ENCODE results near the gene CCDC47. TPM values are rescaled to one million over a fixed set of nuclear protein-coding genes. Genes with fewer than 3 reads are reported as not detected.
A peak's percentile ranks its signal among the peaks of the same experiment; 100 is the strongest.

Gene CCDC47
- total RNA-seq, 1 donor from 2014 or later = 55.9 TPM

DNA sequence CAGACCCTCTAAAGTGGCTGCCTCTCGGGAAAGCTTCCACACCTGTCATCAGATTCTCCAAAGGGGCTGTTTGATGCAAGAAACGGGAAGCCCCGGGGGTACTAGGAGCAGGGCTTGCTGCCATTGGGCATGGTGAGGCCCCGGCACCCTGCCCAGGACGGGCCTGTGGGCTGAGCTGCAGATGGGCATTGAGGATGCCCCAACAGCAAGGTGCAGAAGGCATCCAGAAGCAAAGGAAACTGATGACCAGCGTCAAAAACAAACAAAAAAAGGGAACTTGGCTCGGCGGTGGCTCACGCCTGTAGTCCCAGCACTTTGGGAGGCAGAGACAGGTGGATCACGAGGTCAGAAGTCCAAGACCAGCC is 72.0 kb downstream of the CCDC47 start:
- DNase-seq (ENCODE audit: low spot score in 2 of 2, unreplicated experiment in 2 of 2) = no peak
- no peaks in the 10 kb centered on the region for H3K27me3 Mint-ChIP-seq (ENCODE audit: low read depth)
- peaks cover 4% of the 10 kb centered on the region for H3K36me3 Mint-ChIP-seq
- H3K27ac Mint-ChIP-seq = peak overlapping the region; percentile 72
- no peak for TF ChIP-seq CTCF (IDR thresholded peaks at IDR 0.05; ENCODE audit: unreplicated experiment)
- no peaks in the 10 kb centered on the region for H3K9me3 Mint-ChIP-seq
- peaks cover 22% of the 10 kb centered on the region for H3K4me1 Mint-ChIP-seq
- peak overlapping the region; percentile 65 for H3K4me3 Mint-ChIP-seq

DNA sequence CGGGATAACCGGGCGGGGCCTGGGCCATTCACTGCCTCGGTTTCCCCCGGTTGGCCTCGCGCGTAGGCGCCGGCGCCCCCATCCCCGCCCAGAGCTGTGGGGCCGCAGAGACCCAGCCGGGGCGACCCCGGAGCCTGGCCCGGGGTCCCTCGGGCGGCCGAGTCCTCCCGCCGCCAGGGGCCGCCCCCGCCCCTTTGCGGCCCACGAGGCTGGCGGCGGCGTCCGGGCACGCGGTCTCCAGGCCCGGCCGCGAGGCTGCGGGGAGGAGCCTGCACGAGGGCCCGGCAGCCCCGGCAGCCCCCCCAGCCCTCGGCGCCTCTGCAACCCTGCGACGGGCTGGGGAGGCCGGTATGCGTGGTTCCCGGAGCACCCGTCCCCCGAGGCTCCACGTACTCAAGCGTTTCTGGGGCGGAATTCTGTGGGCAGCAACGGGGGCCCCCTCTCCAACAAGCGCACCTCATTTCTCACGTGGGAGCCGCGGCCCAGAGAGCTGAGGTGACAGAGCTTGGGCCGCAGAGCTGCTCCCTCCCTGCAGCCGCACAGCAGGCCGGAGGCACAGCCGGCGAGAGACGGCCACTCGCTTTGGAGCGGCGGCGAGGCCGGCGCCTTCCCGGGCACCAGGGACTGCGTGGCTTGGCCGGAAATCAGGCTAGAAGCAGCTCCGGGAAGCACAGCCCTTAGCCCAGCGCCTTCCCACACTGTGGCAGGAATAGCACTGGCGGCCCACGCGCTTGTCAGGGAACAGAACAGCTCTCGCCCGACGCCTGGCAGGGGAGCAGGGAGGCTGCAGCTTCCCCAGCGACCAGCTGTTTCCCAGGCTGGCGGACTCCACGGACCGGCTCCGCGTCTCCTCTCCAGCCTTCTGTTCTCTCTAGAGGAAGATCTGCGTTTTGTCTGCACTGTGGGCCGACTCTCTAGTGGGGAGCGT is 72.6 kb downstream of the CCDC47 start:
- Mint-ChIP-seq H3K4me3 (peak overlapping the region; percentile 65), H3K36me3 (peaks cover 4% of the 10 kb centered on the region), H3K4me1 (peaks cover 22% of the 10 kb centered on the region), H3K9me3 (no peaks in the 10 kb centered on the region), H3K27ac (peak overlapping the region; percentile 72), H3K27me3 (ENCODE audit: low read depth) (no peaks in the 10 kb centered on the region)
- no peak for TF ChIP-seq CTCF (IDR thresholded peaks at IDR 0.05; ENCODE audit: unreplicated experiment)
- DNase-seq (ENCODE audit: low spot score in 2 of 2, unreplicated experiment in 2 of 2) = peak in 1 of 2 experiments; percentile 50

GRCh38 chr17:63699638-63700527 is 73.5 kb downstream of the CCDC47 start, which contains the start of gene LIMD2:
TSS of gene LIMD2 (minus strand) at chr17:63700125. CDS start at chr17:63699298, 827 bp downstream.
- H3K27me3 Mint-ChIP-seq (ENCODE audit: low read depth) = no peaks in the 10 kb centered on the region
- H3K27ac Mint-ChIP-seq = peak within 1 kb of the TSS; percentile 72
- TF ChIP-seq CTCF (IDR thresholded peaks at IDR 0.05; ENCODE audit: unreplicated experiment) = no peak
- peaks cover 22% of the 10 kb centered on the region for H3K4me1 Mint-ChIP-seq
- H3K9me3 Mint-ChIP-seq = no peaks in the 10 kb centered on the region
- H3K36me3 Mint-ChIP-seq = peaks cover 4% of the 10 kb centered on the region
- DNase-seq (ENCODE audit: low spot score in 2 of 2, unreplicated experiment in 2 of 2) = peak; percentile 51 to 71
- peak within 1 kb of the TSS; percentile 70 for H3K4me3 Mint-ChIP-seq

- H3K27me3 Mint-ChIP-seq (ENCODE audit: low read depth) = no peaks in the 10 kb centered on the region
- H3K4me3 Mint-ChIP-seq = peak overlapping the region; percentile 70
- H3K36me3 Mint-ChIP-seq = peaks cover 4% of the 10 kb centered on the region
- no peak for TF ChIP-seq CTCF (IDR thresholded peaks at IDR 0.05; ENCODE audit: unreplicated experiment)
- peak in 1 of 2 experiments; percentile 59 for DNase-seq (ENCODE audit: low spot score in 2 of 2, unreplicated experiment in 2 of 2)
- H3K4me1 Mint-ChIP-seq = peaks cover 22% of the 10 kb centered on the region
- H3K9me3 Mint-ChIP-seq = no peaks in the 10 kb centered on the region
- no peak overlapping the region for H3K27ac Mint-ChIP-seq
These were observed 74.3 kb downstream of the CCDC47 start for GRCh38 chr17:63698886-63699637.

- TF ChIP-seq CTCF (IDR thresholded peaks at IDR 0.05; ENCODE audit: unreplicated experiment) = no peak
- DNase-seq (ENCODE audit: low spot score in 2 of 2, unreplicated experiment in 2 of 2) = no peak
- Mint-ChIP-seq H3K27ac (peak overlapping the region; percentile 59), H3K4me3 (peak overlapping the region; percentile 70), H3K27me3 (ENCODE audit: low read depth) (no peaks in the 10 kb centered on the region), H3K9me3 (no peaks in the 10 kb centered on the region), H3K36me3 (peaks cover under 1% of the 10 kb centered on the region), H3K4me1 (peaks cover 18% of the 10 kb centered on the region)
These were observed 75.0 kb downstream of the CCDC47 start for GRCh38 chr17:63698381-63698885.
